GM12865 (cell line): Measurements from ENCODE around the gene MYCL.

Experiments
- DNase-seq: peaks from one replicate; pipeline ENCODE4 v3.0.0; 2010; ENCODE audit warnings: low read depth
- H3K4me3 ChIP-seq: 2 replicates; pipeline ENCODE4 v1.5.1; 2011; ENCODE audit warnings: mild to moderate bottlenecking, low read depth, low read length, control low read depth
- CTCF ChIP-seq: IDR thresholded peaks from 2 replicates; pipeline ENCODE4 v1.5.1; 2011; ENCODE audit warnings: low read length, control low read depth, low read depth, inconsistent platforms; ENCODE audit not compliant: insufficient read depth; ENCODE audit errors: missing control alignments

MYCL gene

GRCh38 chr1:39901464-39901713 lies 328 bp downstream of the MYCL start:
- no peak for DNase-seq
- TF ChIP-seq CTCF = no peak
- H3K4me3 ChIP-seq = peak overlapping the region; percentile 81

- no peak for TF ChIP-seq CTCF
- no peak for DNase-seq
Observed at GRCh38 chr1:39900662-39901463, 854 bp downstream of the MYCL start.

GRCh38 chr1:39899611-39900538 lies 1.8 kb downstream of the MYCL start:
- H3K4me3 ChIP-seq = no peak overlapping the region
- no peak for TF ChIP-seq CTCF
- no peak for DNase-seq

More at GRCh38 chr1:39900662-39901463, 854 bp downstream of the MYCL start:
- peak overlapping the region; percentile 81 for H3K4me3 ChIP-seq

GRCh38 chr1:39898648-39899603 lies 2.8 kb downstream of the MYCL start:
- DNase-seq = peak; percentile 77
- no peak overlapping the region for H3K4me3 ChIP-seq
- TF ChIP-seq CTCF = no peak

- H3K4me3 ChIP-seq = no peak overlapping the region
- TF ChIP-seq CTCF = no peak
- no peak for DNase-seq
Observed at GRCh38 chr1:39898191-39898590, 3.5 kb downstream of the MYCL start.

DNA sequence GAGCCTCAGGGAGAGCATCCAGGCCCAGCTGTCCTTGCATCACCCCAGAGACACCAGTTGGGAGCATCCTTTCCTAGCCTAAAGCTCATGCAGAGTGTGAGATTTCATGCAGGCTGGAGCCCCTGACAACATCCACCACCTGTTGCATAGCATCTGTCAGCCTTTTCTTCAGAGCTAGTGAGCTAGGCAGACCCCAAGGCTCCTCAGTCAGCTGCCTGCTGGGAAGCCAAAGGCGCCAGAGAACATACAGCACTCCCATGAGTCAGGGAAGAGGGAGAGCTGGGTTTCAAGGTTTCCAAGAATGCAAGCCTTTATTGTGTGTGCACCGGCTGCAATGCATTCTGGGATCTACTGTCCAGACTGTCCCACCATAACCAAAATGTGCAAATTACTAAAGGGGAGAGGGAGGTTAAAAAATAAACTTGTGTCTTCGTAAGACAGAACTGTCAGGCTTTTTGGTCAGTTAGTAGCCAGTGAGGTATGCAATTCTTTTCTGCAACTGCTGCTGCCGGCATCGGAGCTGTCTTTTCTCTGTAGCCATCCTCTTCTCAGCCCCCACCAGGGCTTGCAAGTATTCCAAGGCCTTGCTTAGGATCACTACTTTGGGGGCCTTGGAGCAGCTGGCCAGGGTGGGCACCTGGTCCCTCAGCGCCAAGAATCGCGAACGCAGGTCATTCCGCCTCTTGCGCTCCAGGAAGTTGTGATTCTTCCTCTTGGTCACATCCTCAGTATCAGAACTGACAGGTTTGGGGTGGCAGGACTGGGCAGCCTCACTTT lies 4.6 kb downstream of the MYCL start:
- DNase-seq = no peak
- H3K4me3 ChIP-seq = no peak overlapping the region
- TF ChIP-seq CTCF = no peak
